Heart right ventricle (tissue), 16 donors: ENCODE measurements around the gene NAP1L1. TPM values are rescaled to one million over a fixed set of nuclear protein-coding genes. Genes with fewer than 3 reads are reported as not detected.
A peak's percentile ranks its signal among the peaks of the same experiment; 100 is the strongest.

ENCODE experiments used
- ATAC-seq, 8 donors: fragments of 200-7000 bp; cut with Tn5 transposase; one replicate each; pipeline ENCODE4 v1.9.1; 2020; ENCODE audit warnings: mild to moderate bottlenecking in 8 of 8, moderate library complexity in 8 of 8, moderate number of reproducible peaks in 1 of 8
- DNase-seq, 2 donors: peaks; one replicate each; pipeline ENCODE4 v3.0.0-alpha.2; 2020
- H3K27ac ChIP-seq, 10 donors: fragments of 200-600 bp; sonication (generic) in 2 of 10; one replicate each; pipeline versions ENCODE4 v1.5.0 to v1.8.0; 2020 to 2022; ENCODE audit warnings: mild to moderate bottlenecking in 3 of 10
- H3K27me3 ChIP-seq, 7 donors: fragments of 200-600 bp; one replicate each; pipeline ENCODE4 v1.8.0; 2021 to 2022; ENCODE audit warnings: mild to moderate bottlenecking in 2 of 7
- H3K36me3 ChIP-seq, 9 donors: fragments of 200-600 bp; sonication (generic) in 1 of 9; one replicate each; pipeline versions ENCODE4 v1.5.0 to v1.8.0; 2020 to 2022; ENCODE audit warnings: mild to moderate bottlenecking in 2 of 9
- H3K4me1 ChIP-seq, 9 donors: fragments of 200-600 bp; sonication (generic) in 1 of 9; one replicate each; pipeline versions ENCODE4 v1.5.0 to v1.8.0; 2020 to 2022; ENCODE audit warnings: mild to moderate bottlenecking in 4 of 9
- H3K4me3 ChIP-seq, 10 donors: fragments of 200-600 bp; sonication (generic) in 2 of 10; one replicate each; pipeline versions ENCODE4 v1.5.0 to v1.8.0; 2020 to 2022; ENCODE audit warnings: mild to moderate bottlenecking in 7 of 10, moderate library complexity in 2 of 10
- H3K9me3 ChIP-seq, 11 donors: fragments of 200-600 bp in 10 of 11; sonication (generic) in 2 of 11; one replicate each; pipeline versions ENCODE4 v1.5.0 to v1.8.0; 2013 to 2022; ENCODE audit warnings: mild to moderate bottlenecking in 2 of 11, control low read depth in 1 of 11, moderate library complexity in 1 of 11
- CTCF ChIP-seq, 9 donors: fragments of 200-600 bp; sonication (generic) in 2 of 9; IDR thresholded peaks; one replicate each; pipeline versions ENCODE4 v1.5.0 to v1.8.0; 2021 to 2022; ENCODE audit warnings: antibody characterized with exemption in 9 of 9, mild to moderate bottlenecking in 5 of 9, moderate library complexity in 1 of 9
- WGBS, 2 donors: extraction: QIAGEN DNeasy Blood & Tissue Kit; methylation state at CpG; one replicate each; pipeline ENCODE4 v1.1.7; 2013; ENCODE audit warnings: inconsistent platforms in 1 of 2; 5-methylcytosine and 5-hydroxymethylcytosine counted together
- intact Hi-C, 10 donors: fragments of 100-400 bp; cut with DNase I; formaldehyde crosslinking; loops; one replicate each; pipeline versions ENCODE4 v1.11.1 to v1.14.2; 2022
- polyA plus RNA-seq, 2 donors: library from polyadenylated mRNA; stranded (reverse); fragments of 200-250 nt; gene quantifications; one replicate each; pipeline ENCODE4 v1.2.3, GENCODE V29; 2013
- total RNA-seq, 10 donors: library from RNA; stranded (reverse); fragmentation: NEBNext Ultra II Directional in 3 of 10; extraction: Animal tissue kit (Norgen Biotek cat#: 25700) in 3 of 10; gene quantifications; one replicate each; pipeline versions ENCODE4 v1.2.1 to v1.2.4, GENCODE V29; 2021 to 2023
- donor health status: Arrhythmogenic right ventricular cardiomyopathy.
- donor health status: ischemic (EF 13 %, LVEDD 7.1; RV severe dilation, severe dysfunction).
- donor health status: healthy with polysubstance abuse.
- donor health status: DM: no; HTN: yes; CAD: no.
- donor health status: DM: no; HTN: no; CAD: no.
- donor health status: ischemic (EF 25% LVEDD 6.9; RV normal size, moderate dysfunction).
- donor health status: ischemic (EF 25% LVEDD 5.7; RV mildly dilated, moderate dysfunction).
- donor health status: healthy.
- donor health status: DM: yes; HTN: yes; CAD: no.
- donor health status: Ischemic cardiomyopathy.
- donor health status: ischemic (EF 35%, LVEDD 5.7; RV mildly dilated, moderate dysfunction).
- donor health status: nonischemic (EF 11% LVEDD 7.7; RV severe dilation, severe dysfunction).
- donor health status: DM: yes; HTN: yes; CAD: no.
- donor health status: PGD.
- donor health status: ischemic (EF 29% LVEDD 5.4; RV normal size, mild dysfunction).
- donor health status: nonischemic (EF 23%, LVEDD 6.1; RV moderate dilation, normal function).

The NAP1L1 gene
- total and polyA plus RNA-seq, 12 donors, result 164 to 363 (median 254) TPM

- intact Hi-C loops, result no loop called here
- TF ChIP-seq CTCF (IDR thresholded peaks at IDR 0.05), result no peak
- Histone ChIP-seq H3K27me3 (no peaks in the 10 kb centered on the region), H3K36me3 (no peaks in the 10 kb centered on the region), H3K4me3 (no peak overlapping the region), H3K27ac (no peak overlapping the region), H3K9me3 (no peaks in the 10 kb centered on the region), H3K4me1 (peaks cover 0 to 11% (median 3%) of the 10 kb centered on the region in 9 donors)
- ATAC-seq, result no peak
- 83% methylated on average over 8 of the region's 8 CpGs for WGBS, 2 donors
- no peak for DNase-seq
Measured at GRCh38 chr12:76014007-76014406, 70.5 kb downstream of the NAP1L1 start.

- peaks cover 0 to 10% (median 2%) of the 10 kb centered on the region in 9 donors for H3K4me1 ChIP-seq
- TF ChIP-seq CTCF (IDR thresholded peaks at IDR 0.05), result no peak
- no peaks in the 10 kb centered on the region for H3K9me3 ChIP-seq
- 99% methylated on average over 4 of the region's 4 CpGs for WGBS, 2 donors
- no peaks in the 10 kb centered on the region for H3K36me3 ChIP-seq
- no peak for ATAC-seq
- intact Hi-C loops, result no loop called here
- no peak overlapping the region for H3K27ac ChIP-seq
- no peaks in the 10 kb centered on the region for H3K27me3 ChIP-seq
- no peak for DNase-seq
- no peak overlapping the region for H3K4me3 ChIP-seq
Measured at GRCh38 chr12:76013603-76014002, 70.9 kb downstream of the NAP1L1 start.

- no peak for DNase-seq
- Histone ChIP-seq H3K27ac (no peak overlapping the region), H3K4me1 (peaks cover 0 to 1% (median 0%) of the 10 kb centered on the region in 9 donors), H3K27me3 (no peaks in the 10 kb centered on the region), H3K36me3 (no peaks in the 10 kb centered on the region), H3K9me3 (no peaks in the 10 kb centered on the region), H3K4me3 (no peak overlapping the region)
- 90 to 91% methylated on average over 4 of the region's 4 CpGs for WGBS, 2 donors
- no peak for ATAC-seq
- no peak for TF ChIP-seq CTCF (IDR thresholded peaks at IDR 0.05)
- intact Hi-C loops, result no loop called here
Measured at GRCh38 chr12:76012644-76013043, 71.8 kb downstream of the NAP1L1 start.

- WGBS, 2 donors, result 71 to 73% methylated on average over 6 of the region's 6 CpGs
- Histone ChIP-seq H3K27me3 (no peaks in the 10 kb centered on the region), H3K27ac (peak overlapping the region in 6 of 10 donors; percentile 13 to 69 (median 36)), H3K4me1 (no peaks in the 10 kb centered on the region), H3K36me3 (no peaks in the 10 kb centered on the region), H3K4me3 (no peak overlapping the region), H3K9me3 (no peaks in the 10 kb centered on the region)
- ATAC-seq (peak in 3 of 8 donors; percentile 29 to 53 (median 37)), DNase-seq (no peak)
- intact Hi-C loops, result no loop called here
- TF ChIP-seq CTCF (IDR thresholded peaks at IDR 0.05), result no peak
Measured at GRCh38 chr12:76010732-76011458, 73.6 kb downstream of the NAP1L1 start.
